HG02642 (cell line): ENCODE results near the gene MANF.
"Not testable (repeated sequence)": the region's sequence is repeated elsewhere in the genome, so short reads cannot be mapped to it uniquely, and the experiment has no call there.

ENCODE experiments used
- ATAC-seq: cut with Tn5 transposase; IDR thresholded peaks from one replicate; pipeline ENCODE4 v1.9.1; 2021; ENCODE audit warnings: mild to moderate bottlenecking; ENCODE audit not compliant: unreplicated experiment, poor library complexity

MANF gene

GRCh38 chr3:51384726-51385473 lies at the start of gene MANF:
Gene MANF, plus strand, starts transcription at chr3:51385291. Its CDS starts 52 bp downstream, at chr3:51385343.
- ATAC-seq, result peak; percentile 94

GRCh38 chr3:51336261-51336660 lies 48.8 kb upstream of the MANF start:
- no peak for ATAC-seq

- ATAC-seq, result no peak
These were observed 47.4 kb upstream of the MANF start for GRCh38 chr3:51337666-51338065.

- no peak for ATAC-seq
These were observed 46.5 kb upstream of the MANF start for GRCh38 chr3:51338632-51339031.

GRCh38 chr3:51340013-51340829 lies 44.9 kb upstream of the MANF start:
- ATAC-seq, result no peak

- no peak for ATAC-seq
These were observed 44.0 kb upstream of the MANF start for GRCh38 chr3:51340989-51341636.

GRCh38 chr3:51343918-51344687 lies 41.0 kb upstream of the MANF start:
- ATAC-seq, result no peak

- ATAC-seq, result no peak
These were observed 34.3 kb upstream of the MANF start for GRCh38 chr3:51350751-51351150.

- ATAC-seq, result no peak
These were observed 32.0 kb upstream of the MANF start for GRCh38 chr3:51353131-51353530.

GRCh38 chr3:51353691-51354090 lies 31.4 kb upstream of the MANF start:
- no peak for ATAC-seq

- no peak for ATAC-seq
These were observed 30.9 kb upstream of the MANF start for GRCh38 chr3:51354172-51354571.

GRCh38 chr3:51354731-51355615 lies 30.1 kb upstream of the MANF start:
- ATAC-seq, result no peak

GRCh38 chr3:51355891-51356578 lies 29.1 kb upstream of the MANF start:
- no peak for ATAC-seq

- no peak for ATAC-seq
These were observed 27.2 kb upstream of the MANF start for GRCh38 chr3:51357856-51358255.

GRCh38 chr3:51358981-51359380 lies 26.1 kb upstream of the MANF start:
- ATAC-seq, result no peak

- no peak for ATAC-seq
These were observed 24.3 kb upstream of the MANF start for GRCh38 chr3:51360806-51361205.

GRCh38 chr3:51361746-51362145 lies 23.3 kb upstream of the MANF start:
- no peak for ATAC-seq

GRCh38 chr3:51362476-51362875 lies 22.6 kb upstream of the MANF start:
- ATAC-seq, result no peak

GRCh38 chr3:51368276-51368675 lies 16.8 kb upstream of the MANF start:
- ATAC-seq, result not testable (repeated sequence)
